Measurements from ENCODE around the gene GIT2. TPM values are rescaled to one million over a fixed set of nuclear protein-coding genes. Genes with fewer than 3 reads are reported as not detected.
"Not testable (repeated sequence)": the region's sequence is repeated elsewhere in the genome, so short reads cannot be mapped to it uniquely, and the experiment has no call there.

The GIT2 gene
- total and polyA plus RNA-seq, 2 donors from 2014 or later, result 10.4 to 46.2 TPM

DNA sequence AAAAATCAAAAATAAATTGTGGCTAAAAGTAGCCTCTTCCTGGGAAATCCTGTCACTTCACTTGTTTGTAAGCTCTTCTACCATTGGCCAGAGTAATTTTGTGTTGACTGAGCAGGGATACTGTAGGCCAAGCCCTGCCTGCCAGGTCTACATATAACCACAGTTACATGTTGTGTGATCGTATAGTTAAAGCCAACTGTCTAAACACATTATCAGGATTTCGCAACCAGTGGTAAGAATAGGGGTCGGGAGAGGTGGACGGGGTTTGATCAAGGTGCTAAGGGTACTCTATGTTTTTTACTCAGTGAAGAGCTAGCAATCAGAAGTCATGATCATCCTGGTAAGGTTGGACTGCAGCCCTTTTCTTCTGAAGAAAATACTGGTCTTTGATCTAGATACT, 16.5 kb upstream of the GIT2 start:
- H3K27ac ChIP-seq (ENCODE audit: low read depth in 2 of 2, low read length in 2 of 2), result peak overlapping the region; percentile 58 to 80
- no peaks in the 10 kb centered on the region for H3K9me3 ChIP-seq (ENCODE audit: control insufficient read depth in 2 of 3, insufficient read depth in 1 of 3, low read length in 3 of 3)
- H3K36me3 ChIP-seq (ENCODE audit: control insufficient read depth in 2 of 3, insufficient read depth in 3 of 3, low read length in 3 of 3), result peaks cover 2 to 15% (median 4%) of the 10 kb centered on the region in 3 donors
- peak overlapping the region in 1 of 3 donors; percentile 8 for H3K9ac ChIP-seq (ENCODE audit: low read length in 3 of 3)
- TF ChIP-seq, protein P1, sequence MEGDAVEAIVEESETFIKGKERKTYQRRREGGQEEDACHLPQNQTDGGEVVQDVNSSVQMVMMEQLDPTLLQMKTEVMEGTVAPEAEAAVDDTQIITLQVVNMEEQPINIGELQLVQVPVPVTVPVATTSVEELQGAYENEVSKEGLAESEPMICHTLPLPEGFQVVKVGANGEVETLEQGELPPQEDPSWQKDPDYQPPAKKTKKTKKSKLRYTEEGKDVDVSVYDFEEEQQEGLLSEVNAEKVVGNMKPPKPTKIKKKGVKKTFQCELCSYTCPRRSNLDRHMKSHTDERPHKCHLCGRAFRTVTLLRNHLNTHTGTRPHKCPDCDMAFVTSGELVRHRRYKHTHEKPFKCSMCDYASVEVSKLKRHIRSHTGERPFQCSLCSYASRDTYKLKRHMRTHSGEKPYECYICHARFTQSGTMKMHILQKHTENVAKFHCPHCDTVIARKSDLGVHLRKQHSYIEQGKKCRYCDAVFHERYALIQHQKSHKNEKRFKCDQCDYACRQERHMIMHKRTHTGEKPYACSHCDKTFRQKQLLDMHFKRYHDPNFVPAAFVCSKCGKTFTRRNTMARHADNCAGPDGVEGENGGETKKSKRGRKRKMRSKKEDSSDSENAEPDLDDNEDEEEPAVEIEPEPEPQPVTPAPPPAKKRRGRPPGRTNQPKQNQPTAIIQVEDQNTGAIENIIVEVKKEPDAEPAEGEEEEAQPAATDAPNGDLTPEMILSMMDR (IDR thresholded peaks at IDR 0.05; ENCODE audit: borderline replicate concordance, extremely low read depth, insufficient read depth), result no peak
- H3K4me3 ChIP-seq (ENCODE audit: low read length in 3 of 3), result no peak overlapping the region
- no peak for DNase-seq
- no peak for FAIRE-seq
- H3K4me1 ChIP-seq (ENCODE audit: control insufficient read depth in 2 of 3, insufficient read depth in 2 of 3, low read depth in 1 of 3, low read length in 3 of 3), result peaks cover 0 to 7% (median 0%) of the 10 kb centered on the region in 3 donors
- intact Hi-C loops (cut with DNase I), result no loop called here
- no peaks in the 10 kb centered on the region for H3K27me3 ChIP-seq (ENCODE audit: control insufficient read depth, insufficient read depth, low read length)

DNA sequence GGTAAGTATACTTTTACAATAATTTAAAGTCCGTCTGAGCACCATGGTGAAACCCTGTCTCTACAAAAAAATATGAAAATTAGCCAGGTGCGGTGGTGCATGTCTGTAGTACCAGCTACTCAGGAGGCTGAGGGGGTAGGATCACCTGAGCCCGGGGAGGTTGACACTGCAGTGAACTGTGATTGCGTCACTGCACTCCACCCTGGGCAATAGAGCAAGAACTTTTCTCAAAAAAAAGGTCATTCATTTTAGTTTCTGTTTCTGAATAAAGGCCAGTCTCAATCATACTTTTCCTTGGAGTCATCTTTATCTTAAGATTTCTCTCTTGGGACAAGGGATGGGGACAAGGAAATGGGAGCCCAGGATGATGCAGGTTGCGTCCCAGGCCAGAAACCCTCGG, 16.0 kb upstream of the GIT2 start:
- Histone ChIP-seq H3K36me3 (ENCODE audit: control insufficient read depth in 2 of 3, insufficient read depth in 3 of 3, low read length in 3 of 3) (peaks cover 2 to 15% (median 4%) of the 10 kb centered on the region in 3 donors), H3K4me1 (ENCODE audit: control insufficient read depth in 2 of 3, insufficient read depth in 2 of 3, low read depth in 1 of 3, low read length in 3 of 3) (peaks cover 0 to 7% (median 0%) of the 10 kb centered on the region in 3 donors), H3K4me3 (ENCODE audit: low read length in 3 of 3) (peak overlapping the region in 1 of 3 donors; percentile 7), H3K27me3 (ENCODE audit: control insufficient read depth, insufficient read depth, low read length) (no peaks in the 10 kb centered on the region), H3K9ac (ENCODE audit: low read length in 3 of 3) (peak overlapping the region in 1 of 3 donors; percentile 31), H3K9me3 (ENCODE audit: control insufficient read depth in 2 of 3, insufficient read depth in 1 of 3, low read length in 3 of 3) (no peaks in the 10 kb centered on the region), H3K27ac (ENCODE audit: low read depth in 2 of 2, low read length in 2 of 2) (peak overlapping the region; percentile 58 to 80)
- TF ChIP-seq, protein P1 (IDR thresholded peaks at IDR 0.05; ENCODE audit: borderline replicate concordance, extremely low read depth, insufficient read depth), result no peak
- DNase-seq (peak in 4 of 5 donors; percentile 35 to 85 (median 46)), FAIRE-seq (no peak)
- intact Hi-C loops (cut with DNase I), result no loop called here

DNA sequence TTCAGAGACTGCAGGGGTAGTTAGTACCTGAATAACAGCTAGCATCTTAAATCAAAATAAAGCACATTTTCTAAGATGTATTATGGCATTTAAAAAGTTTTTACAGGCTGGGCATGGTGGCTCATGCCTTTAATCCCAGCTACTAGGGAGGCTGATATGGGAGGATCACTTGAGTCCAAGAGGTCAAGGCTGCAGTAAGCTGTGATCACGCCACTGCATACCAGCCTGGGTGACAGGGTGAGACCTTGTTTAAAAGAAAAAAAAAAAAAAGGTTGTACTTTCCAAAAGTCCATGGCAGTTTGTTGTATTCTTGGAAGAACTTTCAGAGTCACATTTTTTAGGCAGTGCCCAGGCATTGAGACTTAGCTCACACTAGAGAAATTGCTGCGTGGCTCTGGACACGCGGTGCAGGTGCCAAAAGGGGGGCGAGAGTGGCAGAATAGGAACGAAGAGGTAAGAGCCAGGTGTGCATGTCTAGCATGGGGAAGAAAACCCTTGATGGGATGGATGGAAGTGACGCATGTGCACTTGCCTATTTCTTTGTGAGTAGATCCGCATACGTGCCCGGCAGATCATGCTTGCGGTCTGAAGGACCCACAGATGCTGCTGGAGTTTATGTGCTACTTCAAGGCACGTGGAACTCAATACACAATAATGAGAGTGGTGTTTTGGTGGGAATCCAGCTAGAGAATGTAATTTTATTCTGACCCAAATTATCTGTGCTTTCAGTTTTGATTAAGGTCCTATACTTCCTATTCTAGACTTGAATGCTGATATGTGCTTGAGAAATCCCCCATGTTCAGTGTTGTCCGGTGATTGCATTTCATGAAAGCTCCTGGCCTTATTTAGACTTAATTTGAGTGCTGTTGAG, 14.9 kb upstream of the GIT2 start:
- Histone ChIP-seq H3K9me3 (ENCODE audit: control insufficient read depth in 2 of 3, insufficient read depth in 1 of 3, low read length in 3 of 3) (no peaks in the 10 kb centered on the region), H3K36me3 (ENCODE audit: control insufficient read depth in 2 of 3, insufficient read depth in 3 of 3, low read length in 3 of 3) (peaks cover 2 to 11% (median 4%) of the 10 kb centered on the region in 3 donors), H3K4me3 (ENCODE audit: low read length in 3 of 3) (no peak overlapping the region), H3K27ac (ENCODE audit: low read depth in 2 of 2, low read length in 2 of 2) (peak overlapping the region; percentile 23 to 71), H3K9ac (ENCODE audit: low read length in 3 of 3) (no peak overlapping the region), H3K27me3 (ENCODE audit: control insufficient read depth, insufficient read depth, low read length) (no peaks in the 10 kb centered on the region), H3K4me1 (ENCODE audit: control insufficient read depth in 2 of 3, insufficient read depth in 2 of 3, low read depth in 1 of 3, low read length in 3 of 3) (peaks cover 0 to 7% (median 0%) of the 10 kb centered on the region in 3 donors)
- DNase-seq (no peak), FAIRE-seq (no peak)
- intact Hi-C loops (cut with DNase I), result no loop called here
- TF ChIP-seq, protein P1 (IDR thresholded peaks at IDR 0.05; ENCODE audit: borderline replicate concordance, extremely low read depth, insufficient read depth), result no peak

DNA sequence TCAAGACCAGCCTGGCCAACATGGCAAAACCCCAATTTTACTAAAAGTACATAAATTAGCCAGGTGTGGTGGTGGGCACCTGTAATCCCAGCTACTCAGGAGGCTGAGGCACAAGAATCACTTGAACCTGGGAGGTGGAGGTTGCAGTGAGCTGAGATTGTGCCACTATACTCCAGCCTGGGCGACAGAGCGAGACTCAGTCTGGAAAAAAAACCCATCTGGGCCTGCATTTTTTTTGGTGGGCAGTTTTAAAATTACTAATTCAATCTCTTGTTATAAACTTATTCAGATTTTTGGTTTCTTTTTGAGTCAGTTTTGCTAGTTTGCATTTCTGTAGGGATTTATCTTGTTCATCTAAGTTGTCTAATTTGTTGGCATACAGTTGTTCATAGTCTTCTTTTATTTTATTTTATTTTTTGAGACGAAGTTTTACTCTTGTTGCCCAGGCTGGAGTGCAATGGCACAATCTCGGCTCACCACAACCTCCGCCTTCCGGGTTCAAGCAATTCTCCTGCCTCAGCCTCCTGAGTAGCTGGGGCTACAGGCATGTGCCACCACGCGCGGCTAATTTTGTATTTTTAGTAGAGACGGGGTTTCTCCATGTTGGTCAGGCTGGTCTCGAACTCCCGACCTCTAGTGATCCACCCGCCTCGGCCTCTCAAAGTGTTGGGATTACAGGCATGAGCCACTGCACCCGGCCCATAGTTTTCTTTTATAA, 12.7 kb upstream of the GIT2 start:
- H3K9ac ChIP-seq (ENCODE audit: low read length in 3 of 3); H3K36me3 ChIP-seq (ENCODE audit: control insufficient read depth in 2 of 3, insufficient read depth in 3 of 3, low read length in 3 of 3); DNase-seq; intact Hi-C loops (cut with DNase I); H3K9me3 ChIP-seq (ENCODE audit: control insufficient read depth in 2 of 3, insufficient read depth in 1 of 3, low read length in 3 of 3); H3K4me3 ChIP-seq (ENCODE audit: low read length in 3 of 3); H3K4me1 ChIP-seq (ENCODE audit: control insufficient read depth in 2 of 3, insufficient read depth in 2 of 3, low read depth in 1 of 3, low read length in 3 of 3); H3K27ac ChIP-seq (ENCODE audit: low read depth in 2 of 2, low read length in 2 of 2); FAIRE-seq; H3K27me3 ChIP-seq (ENCODE audit: control insufficient read depth, insufficient read depth, low read length): not testable (repeated sequence)
